ENCODE results near the gene MAP3K12.
"Not testable (repeated sequence)": the region's sequence is repeated elsewhere in the genome, so short reads cannot be mapped to it uniquely, and the experiment has no call there.

- TF ChIP-seq EZH2phosphoT487 (IDR thresholded peaks at IDR 0.05; ENCODE audit: borderline replicate concordance, low read length); CTCF (conservative IDR thresholded peaks at IDR 0.05; ENCODE audit: low read depth, low read length); EZH2 (IDR thresholded peaks at IDR 0.05; ENCODE audit: low read length, unreplicated experiment): not testable (repeated sequence)
These were observed 63.9 kb downstream of the MAP3K12 start for GRCh38 chr12:53435326-53435725.

All from PC-3 (cell line).